MV-4-11 (cell line): ENCODE results near the gene PUS1.

Experiments
- DNase-seq: peaks from one replicate; lab custom pipeline; 2025; lab: John Stamatoyannopoulos, UW

PUS1 gene

GRCh38 chr12:131991816-131992430 lies 62.8 kb downstream of the PUS1 start:
- no peak for DNase-seq

GRCh38 chr12:131994589-131994988 lies 65.5 kb downstream of the PUS1 start:
- no peak for DNase-seq
